ENCODE data around the gene PPP2R1B. TPM values are rescaled to one million over a fixed set of nuclear protein-coding genes. Genes with fewer than 3 reads are reported as not detected.

PPP2R1B gene
- total RNA-seq, 2 donors from 2014 or later = 24.7 to 41.5 TPM

DNA sequence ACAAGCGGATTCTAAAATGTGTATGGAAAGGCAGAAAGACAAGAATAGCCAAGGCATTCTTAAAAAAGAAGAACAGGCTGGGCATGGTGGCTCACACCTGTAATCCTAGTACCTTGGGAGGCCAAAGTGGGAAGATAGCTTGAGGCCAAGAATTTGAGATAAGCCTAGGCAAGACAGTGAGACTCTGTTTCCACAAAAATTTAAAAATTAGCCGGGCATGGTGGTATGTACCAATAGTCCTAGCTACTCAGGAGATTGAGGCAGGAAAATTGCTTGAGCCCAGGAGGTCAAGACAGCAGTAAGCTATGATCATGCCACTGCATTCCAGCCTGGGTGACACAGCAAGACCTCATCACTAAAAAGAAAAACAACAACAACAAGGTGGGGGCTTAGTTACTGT, 46.0 kb upstream of the PPP2R1B start:
- Histone ChIP-seq H3K9me3 (no peaks in the 10 kb centered on the region), H3K27ac (no peak overlapping the region), H3K36me3 (replicated peaks in 1 of 2; ENCODE audit: insufficient read depth in 1 of 2, low read depth in 2 of 2) (no peaks in the 10 kb centered on the region), H3K4me3 (no peak overlapping the region), H3K27me3 (no peaks in the 10 kb centered on the region), H3K4me1 (no peaks in the 10 kb centered on the region)
- WGBS, 2 donors = 91 to 96% methylated on average over 2 of the region's 2 CpGs
- no peak for DNase-seq
- intact Hi-C loops (cut with DNase I) = no loop called here
- no peak for ATAC-seq
- TF ChIP-seq CTCF (IDR thresholded peaks at IDR 0.05) (no peak), POLR2A (IDR thresholded peaks at IDR 0.05) (no peak)

DNA sequence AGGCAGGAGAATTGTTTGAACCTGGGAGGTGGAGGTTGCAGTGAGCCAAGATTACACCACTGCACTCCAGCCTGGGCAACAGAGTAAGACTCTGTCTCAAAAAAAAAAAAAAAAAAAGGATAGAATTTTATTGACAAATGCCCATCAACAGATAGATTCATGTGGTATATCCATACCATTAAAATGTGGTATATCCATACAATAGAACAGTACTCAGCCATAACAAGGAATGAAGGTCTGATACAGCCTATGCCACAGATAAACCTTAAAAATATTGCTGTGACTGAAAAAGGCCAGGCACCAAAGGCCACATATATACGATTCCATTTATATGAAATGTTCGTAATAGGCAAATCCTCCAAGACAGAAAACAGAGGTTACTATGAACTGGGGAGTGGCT, 45.3 kb upstream of the PPP2R1B start:
- Histone ChIP-seq H3K27me3 (no peaks in the 10 kb centered on the region), H3K4me3 (no peak overlapping the region), H3K36me3 (replicated peaks in 1 of 2; ENCODE audit: insufficient read depth in 1 of 2, low read depth in 2 of 2) (no peaks in the 10 kb centered on the region), H3K4me1 (no peaks in the 10 kb centered on the region), H3K27ac (no peak overlapping the region), H3K9me3 (no peaks in the 10 kb centered on the region)
- DNase-seq (no peak), ATAC-seq (no peak)
- 96 to 98% methylated on average over 2 of the region's 2 CpGs for WGBS, 2 donors
- intact Hi-C loops (cut with DNase I) = no loop called here
- TF ChIP-seq CTCF (IDR thresholded peaks at IDR 0.05) = no peak
- no peak for TF ChIP-seq POLR2A (IDR thresholded peaks at IDR 0.05)

GRCh38 chr11:111808834-111809233, 42.6 kb upstream of the PPP2R1B start:
- 94 to 97% methylated on average over 2 of the region's 2 CpGs for WGBS, 2 donors
- no peak for ATAC-seq
- H3K4me3 ChIP-seq = no peak overlapping the region

GRCh38 chr11:111808063-111808588, 41.9 kb upstream of the PPP2R1B start:
- ATAC-seq (no peak), DNase-seq (no peak)
- WGBS, 2 donors = 96 to 100% methylated on average over 2 of the region's 2 CpGs
- Histone ChIP-seq H3K27me3 (no peaks in the 10 kb centered on the region), H3K36me3 (replicated peaks in 1 of 2; ENCODE audit: insufficient read depth in 1 of 2, low read depth in 2 of 2) (no peaks in the 10 kb centered on the region), H3K4me3 (no peak overlapping the region), H3K4me1 (no peaks in the 10 kb centered on the region), H3K9me3 (no peaks in the 10 kb centered on the region), H3K27ac (no peak overlapping the region)
- TF ChIP-seq CTCF (IDR thresholded peaks at IDR 0.05) (no peak), POLR2A (IDR thresholded peaks at IDR 0.05) (no peak)
- intact Hi-C loops (cut with DNase I) = no loop called here

More at GRCh38 chr11:111808834-111809233, 42.6 kb upstream of the PPP2R1B start:
- Histone ChIP-seq H3K27me3 (no peaks in the 10 kb centered on the region), H3K4me1 (no peaks in the 10 kb centered on the region), H3K36me3 (replicated peaks in 1 of 2; ENCODE audit: insufficient read depth in 1 of 2, low read depth in 2 of 2) (no peaks in the 10 kb centered on the region), H3K27ac (no peak overlapping the region), H3K9me3 (no peaks in the 10 kb centered on the region)
- TF ChIP-seq POLR2A (IDR thresholded peaks at IDR 0.05) = no peak
- no peak for TF ChIP-seq CTCF (IDR thresholded peaks at IDR 0.05)
- DNase-seq = no peak
- intact Hi-C loops (cut with DNase I) = no loop called here

DNA sequence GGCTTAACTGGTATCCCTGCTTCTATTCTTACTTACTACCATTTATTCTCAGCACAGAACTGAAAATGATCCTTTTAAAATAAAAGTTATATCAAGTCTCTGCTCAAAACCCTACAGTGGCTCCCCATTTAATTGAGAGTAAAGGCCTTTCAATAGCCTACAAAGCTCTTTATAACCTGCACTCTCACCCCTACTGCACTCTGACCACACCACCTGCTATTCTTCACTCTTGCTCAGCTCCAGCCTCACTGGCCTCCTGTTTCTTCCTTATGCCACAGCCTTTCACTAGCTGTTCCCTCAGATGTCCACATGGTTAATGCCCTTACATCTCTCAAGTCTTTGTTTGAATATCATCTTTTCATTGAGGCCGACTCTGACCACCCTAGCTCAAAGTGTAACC, 40.9 kb upstream of the PPP2R1B start:
- H3K36me3 ChIP-seq (replicated peaks in 1 of 2; ENCODE audit: insufficient read depth in 1 of 2, low read depth in 2 of 2) = no peaks in the 10 kb centered on the region
- 86 to 93% methylated on average over 1 of the region's 1 CpG for WGBS, 2 donors
- no peak for TF ChIP-seq POLR2A (IDR thresholded peaks at IDR 0.05)
- no peak for TF ChIP-seq CTCF (IDR thresholded peaks at IDR 0.05)
- H3K9me3 ChIP-seq = no peaks in the 10 kb centered on the region
- no peaks in the 10 kb centered on the region for H3K27me3 ChIP-seq
- H3K4me3 ChIP-seq = no peak overlapping the region
- no peak overlapping the region for H3K27ac ChIP-seq
- ATAC-seq (no peak), DNase-seq (no peak)
- H3K4me1 ChIP-seq = no peaks in the 10 kb centered on the region
- intact Hi-C loops (cut with DNase I) = no loop called here
